Erythroblast (primary cell): ENCODE results near the gene OPCML.

Experiments
- GATA1 ChIP-seq: IDR thresholded peaks from 2 replicates; pipeline ENCODE4 v1.6.1; 2011; ENCODE audit warnings: low read depth, mild to moderate bottlenecking, control low read depth, low read length, moderate library complexity
- POLR2A ChIP-seq: IDR thresholded peaks from 2 replicates; pipeline ENCODE4 v1.6.1; 2011; ENCODE audit warnings: mild to moderate bottlenecking, low read length

DNA sequence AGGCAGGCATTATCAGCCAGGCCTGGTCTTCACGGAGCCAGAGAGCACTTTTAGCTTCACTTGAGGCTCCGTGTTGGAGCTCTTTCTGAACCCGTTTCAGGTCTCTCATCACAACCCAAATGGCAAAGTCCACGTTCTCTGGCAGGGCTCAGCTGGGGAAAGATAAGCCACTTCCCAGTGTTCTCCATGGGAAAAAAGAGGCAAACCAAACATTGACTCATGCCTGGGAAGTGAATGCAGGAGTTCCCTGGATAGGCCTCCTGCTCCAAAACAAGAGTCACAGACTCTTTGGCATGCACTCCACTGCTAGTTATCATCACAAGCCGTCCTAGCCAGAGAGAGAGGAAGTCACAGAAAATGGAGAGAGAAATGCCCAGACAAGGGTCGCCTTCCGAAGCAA, 11.6 kb downstream of the OPCML start:
- TF ChIP-seq POLR2A = no peak
- no peak for TF ChIP-seq GATA1
